ENCODE data around the gene CSF2. TPM values are rescaled to one million over a fixed set of nuclear protein-coding genes. Genes with fewer than 3 reads are reported as not detected.
"Not testable (repeated sequence)": the region's sequence is repeated elsewhere in the genome, so short reads cannot be mapped to it uniquely, and the experiment has no call there.

CSF2 gene
- total RNA-seq, 1 donor from 2014 or later, result 1,122 TPM

GRCh38 chr5:132104556-132104955 lies 31.0 kb downstream of the CSF2 start:
- peaks cover 68% of the 10 kb centered on the region for H3K4me1 Mint-ChIP-seq
- H3K36me3 Mint-ChIP-seq (ENCODE audit: low read depth), result peaks cover 25% of the 10 kb centered on the region
- peaks cover 9% of the 10 kb centered on the region for H3K9me3 Mint-ChIP-seq
- intact Hi-C loops (cut with micrococcal nuclease), result loop anchor here (5.0 to 10.0 kb wide), 4 partner anchors 320 to 850 kb away; no protein-coding TSS in a partner anchor
- H3K27ac Mint-ChIP-seq, result peak overlapping the region; percentile 98
- DNase-seq, result peak; percentile 69
- H3K27me3 Mint-ChIP-seq, result no peaks in the 10 kb centered on the region
- peak overlapping the region; percentile 55 for H3K4me3 Mint-ChIP-seq

GRCh38 chr5:132105688-132106087 lies 32.1 kb downstream of the CSF2 start:
- peaks cover 28% of the 10 kb centered on the region for H3K36me3 Mint-ChIP-seq (ENCODE audit: low read depth)
- H3K27me3 Mint-ChIP-seq, result no peaks in the 10 kb centered on the region
- H3K27ac Mint-ChIP-seq, result peak overlapping the region; percentile 98
- peaks cover 67% of the 10 kb centered on the region for H3K4me1 Mint-ChIP-seq
- DNase-seq, result no peak
- H3K4me3 Mint-ChIP-seq, result peak overlapping the region; percentile 55
- H3K9me3 Mint-ChIP-seq, result peaks cover 9% of the 10 kb centered on the region
- intact Hi-C loops (cut with micrococcal nuclease), result loop anchor here (10.0 kb wide), 2 partner anchors 319 to 851 kb away; no protein-coding TSS in a partner anchor

GRCh38 chr5:132108495-132108894 lies 34.9 kb downstream of the CSF2 start:
- Mint-ChIP-seq H3K27ac (peak overlapping the region; percentile 87), H3K4me1 (peaks cover 64% of the 10 kb centered on the region), H3K36me3 (ENCODE audit: low read depth) (peaks cover 47% of the 10 kb centered on the region), H3K9me3 (peaks cover 13% of the 10 kb centered on the region)
- H3K4me3 Mint-ChIP-seq, H3K27me3 Mint-ChIP-seq, DNase-seq: not testable (repeated sequence)
- intact Hi-C loops (cut with micrococcal nuclease), result loop anchor here (10.0 kb wide), 2 partner anchors 316 to 854 kb away; no protein-coding TSS in a partner anchor

GRCh38 chr5:132108957-132109356 lies 35.4 kb downstream of the CSF2 start:
- Mint-ChIP-seq H3K36me3 (ENCODE audit: low read depth) (peaks cover 49% of the 10 kb centered on the region), H3K27ac (peak overlapping the region; percentile 87), H3K4me1 (peaks cover 63% of the 10 kb centered on the region), H3K9me3 (peaks cover 13% of the 10 kb centered on the region)
- intact Hi-C loops (cut with micrococcal nuclease), result loop anchor here (10.0 kb wide), 2 partner anchors 316 to 854 kb away; no protein-coding TSS in a partner anchor
- not testable (repeated sequence) for H3K4me3 Mint-ChIP-seq, H3K27me3 Mint-ChIP-seq, DNase-seq

GRCh38 chr5:132109494-132110053 lies 36.0 kb downstream of the CSF2 start:
- peaks cover 16% of the 10 kb centered on the region for H3K9me3 Mint-ChIP-seq
- peak overlapping the region; percentile 57 for H3K4me3 Mint-ChIP-seq
- peak overlapping the region; percentile 86 for H3K27ac Mint-ChIP-seq
- DNase-seq, result peak; percentile 56
- H3K36me3 Mint-ChIP-seq (ENCODE audit: low read depth), result peaks cover 50% of the 10 kb centered on the region
- H3K4me1 Mint-ChIP-seq, result peaks cover 63% of the 10 kb centered on the region
- no peaks in the 10 kb centered on the region for H3K27me3 Mint-ChIP-seq
- intact Hi-C loops (cut with micrococcal nuclease), result loop anchor here (2.0 to 10.0 kb wide), 5 partner anchors 27 to 855 kb away; partner anchors contain the start of gene IRF1

GRCh38 chr5:132110195-132110594 lies 36.6 kb downstream of the CSF2 start:
- intact Hi-C loops (cut with micrococcal nuclease), result loop anchor here (2.0 to 10.0 kb wide), 3 partner anchors 27 to 385 kb away; partner anchors contain the start of gene IRF1
- H3K27me3 Mint-ChIP-seq, result no peaks in the 10 kb centered on the region
- peak overlapping the region; percentile 70 for H3K4me3 Mint-ChIP-seq
- H3K9me3 Mint-ChIP-seq, result peaks cover 18% of the 10 kb centered on the region
- H3K4me1 Mint-ChIP-seq, result peaks cover 62% of the 10 kb centered on the region
- peak overlapping the region; percentile 92 for H3K27ac Mint-ChIP-seq
- DNase-seq, result peak; percentile 58
- peaks cover 48% of the 10 kb centered on the region for H3K36me3 Mint-ChIP-seq (ENCODE audit: low read depth)

GRCh38 chr5:132110930-132111329 lies 37.3 kb downstream of the CSF2 start:
- peak overlapping the region; percentile 70 for H3K4me3 Mint-ChIP-seq
- peaks cover 50% of the 10 kb centered on the region for H3K36me3 Mint-ChIP-seq (ENCODE audit: low read depth)

GRCh38 chr5:132112111-132112510 lies 38.5 kb downstream of the CSF2 start:
- Mint-ChIP-seq H3K9me3 (peaks cover 20% of the 10 kb centered on the region), H3K4me3 (peak overlapping the region; percentile 70), H3K36me3 (ENCODE audit: low read depth) (peaks cover 50% of the 10 kb centered on the region), H3K27ac (peak overlapping the region; percentile 80), H3K27me3 (no peaks in the 10 kb centered on the region), H3K4me1 (peaks cover 65% of the 10 kb centered on the region)
- no peak for DNase-seq
- intact Hi-C loops (cut with micrococcal nuclease), result loop anchor here (10.0 kb wide), 1 partner anchor 383 kb away; the partner anchor contains the start of gene IRF1

More at GRCh38 chr5:132110930-132111329, 37.3 kb downstream of the CSF2 start:
- Mint-ChIP-seq H3K27ac (peak overlapping the region; percentile 92), H3K27me3 (no peaks in the 10 kb centered on the region), H3K4me1 (peaks cover 62% of the 10 kb centered on the region), H3K9me3 (peaks cover 20% of the 10 kb centered on the region)
- peak; percentile 80 for DNase-seq
- intact Hi-C loops (cut with micrococcal nuclease), result loop anchor here (1.0 to 10.0 kb wide), 6 partner anchors 8 to 384 kb away; partner anchors contain the start of gene IRF1

GRCh38 chr5:132114150-132115121 lies 40.8 kb downstream of the CSF2 start:
- intact Hi-C loops (cut with micrococcal nuclease), result loop anchor here (1.0 to 10.0 kb wide), 2 partner anchors 63 to 380 kb away; partner anchors contain the start of gene IRF1
- Mint-ChIP-seq H3K27me3 (no peaks in the 10 kb centered on the region), H3K9me3 (peaks cover 14% of the 10 kb centered on the region), H3K27ac (peak overlapping the region; percentile 63), H3K36me3 (ENCODE audit: low read depth) (peaks cover 38% of the 10 kb centered on the region), H3K4me3 (peak overlapping the region; percentile 32), H3K4me1 (peaks cover 56% of the 10 kb centered on the region)
- DNase-seq, result peak; percentile 58

GRCh38 chr5:132115375-132115774 lies 41.8 kb downstream of the CSF2 start:
- Mint-ChIP-seq H3K4me3 (peak overlapping the region; percentile 24), H3K4me1 (peaks cover 49% of the 10 kb centered on the region), H3K36me3 (ENCODE audit: low read depth) (peaks cover 35% of the 10 kb centered on the region), H3K27me3 (no peaks in the 10 kb centered on the region), H3K9me3 (peaks cover 14% of the 10 kb centered on the region), H3K27ac (peak overlapping the region; percentile 64)
- intact Hi-C loops (cut with micrococcal nuclease), result loop anchor here (10.0 kb wide), 1 partner anchor 379 kb away; the partner anchor contains the start of gene IRF1
- DNase-seq, result no peak

GRCh38 chr5:132116072-132116471 lies 42.5 kb downstream of the CSF2 start:
- no peak overlapping the region for H3K4me3 Mint-ChIP-seq
- no peak for DNase-seq
- peaks cover 47% of the 10 kb centered on the region for H3K4me1 Mint-ChIP-seq
- intact Hi-C loops (cut with micrococcal nuclease), result loop anchor here (10.0 kb wide), 1 partner anchor 379 kb away; the partner anchor contains the start of gene IRF1
- H3K9me3 Mint-ChIP-seq, result peaks cover 21% of the 10 kb centered on the region
- H3K27ac Mint-ChIP-seq, result peak overlapping the region; percentile 76
- no peaks in the 10 kb centered on the region for H3K27me3 Mint-ChIP-seq
- H3K36me3 Mint-ChIP-seq (ENCODE audit: low read depth), result peaks cover 39% of the 10 kb centered on the region

- intact Hi-C loops (cut with micrococcal nuclease), result loop anchor here (10.0 kb wide), 1 partner anchor 378 kb away; the partner anchor contains the start of gene IRF1
- not testable (repeated sequence) for H3K27me3 Mint-ChIP-seq, H3K4me3 Mint-ChIP-seq
- H3K27ac Mint-ChIP-seq, result peak overlapping the region; percentile 11
- H3K4me1 Mint-ChIP-seq, result peaks cover 40% of the 10 kb centered on the region
- H3K36me3 Mint-ChIP-seq (ENCODE audit: low read depth), result peaks cover 42% of the 10 kb centered on the region
- peaks cover 30% of the 10 kb centered on the region for H3K9me3 Mint-ChIP-seq
- DNase-seq, result peak; percentile 79
These were observed 43.4 kb downstream of the CSF2 start for GRCh38 chr5:132116909-132117489.

GRCh38 chr5:132120717-132121116 lies 47.1 kb downstream of the CSF2 start:
- peaks cover 37% of the 10 kb centered on the region for H3K9me3 Mint-ChIP-seq
- peaks cover 26% of the 10 kb centered on the region for H3K4me1 Mint-ChIP-seq
- intact Hi-C loops (cut with micrococcal nuclease); H3K4me3 Mint-ChIP-seq; H3K27ac Mint-ChIP-seq; H3K27me3 Mint-ChIP-seq: not testable (repeated sequence)
- peak; percentile 25 for DNase-seq
- H3K36me3 Mint-ChIP-seq (ENCODE audit: low read depth), result peaks cover 35% of the 10 kb centered on the region
